ENCODE data around the gene CALB2. TPM values are rescaled to one million over a fixed set of nuclear protein-coding genes. Genes with fewer than 3 reads are reported as not detected.

The CALB2 gene
- total and polyA plus RNA-seq, 2 of the 13 experiments (the other 11 are each of a cell fraction or from before 2014, with no cell fraction given), result 0.37 to 0.40 TPM

GRCh38 chr16:71409011-71409775, 50.7 kb downstream of the CALB2 start:
- Histone ChIP-seq H3K4me1 (ENCODE audit: insufficient read depth, low read length) (peaks cover 11% of the 10 kb centered on the region; the same call in 1 of the 2 replicates), H3K36me3 (replicated peaks in 1 of 2; ENCODE audit: control insufficient read depth in 1 of 2, insufficient read depth in 2 of 2, low read length in 2 of 2) (no peaks in the 10 kb centered on the region), H2AFZ (ENCODE audit: low read length) (no peak overlapping the region), H3K9me3 (ENCODE audit: low read length) (no peaks in the 10 kb centered on the region), H3K9ac (ENCODE audit: insufficient read depth, low read depth, low read length) (no peak overlapping the region), H3K27ac (ENCODE audit: extremely low read length, insufficient read depth, low read length) (no peak overlapping the region), H3K79me2 (ENCODE audit: insufficient read depth, low read length) (no peaks in the 10 kb centered on the region), H4K20me1 (ENCODE audit: insufficient read depth, low read length) (0 out of 2 replicates have a peak, but pooled peaks cover 3% of the 10 kb centered on the region), H3K4me3 (replicated peaks in 1 of 3; ENCODE audit: insufficient read depth in 1 of 3, low read depth in 2 of 3, low read length in 3 of 3) (no peak overlapping the region), H3K27me3 (ENCODE audit: control insufficient read depth in 1 of 2, insufficient read depth in 2 of 2, low read length in 2 of 2) (peaks cover 1 to 77% of the 10 kb centered on the region in 2 experiments; a peak in 4 of 5 replicates), H3K4me2 (ENCODE audit: low read depth, low read length) (no peak overlapping the region)
- ATAC-seq (no peak), DNase-seq (ENCODE audit: low spot score) (no peak), FAIRE-seq (no peak)
- TF ChIP-seq ZNF557 (CRISPR knock-in tag; IDR thresholded peaks at IDR 0.05), result no peak
- TF ChIP-seq JUN (CRISPR knock-in tag; IDR thresholded peaks at IDR 0.05), result no peak
- no peak for TF ChIP-seq HCFC1 (IDR thresholded peaks at IDR 0.05; ENCODE audit: low read depth, low read length)
- TF ChIP-seq ZNF607 (CRISPR knock-in tag; IDR thresholded peaks at IDR 0.05; ENCODE audit: borderline replicate concordance), result no peak
- TF ChIP-seq KDM4B (CRISPR knock-in tag; IDR thresholded peaks at IDR 0.05), result no peak
- TF ChIP-seq ZNF12 (CRISPR knock-in tag; IDR thresholded peaks at IDR 0.05), result no peak
- no peak for TF ChIP-seq SMARCC2 (IDR thresholded peaks at IDR 0.05)
- TF ChIP-seq ZNF891 (CRISPR knock-in tag; IDR thresholded peaks at IDR 0.05), result no peak
- TF ChIP-seq ISL2 (CRISPR knock-in tag; IDR thresholded peaks at IDR 0.05), result no peak
- TF ChIP-seq ZNF878 (CRISPR knock-in tag; IDR thresholded peaks at IDR 0.05), result no peak
- no peak for TF ChIP-seq ZNF644 (CRISPR knock-in tag; IDR thresholded peaks at IDR 0.05; ENCODE audit: low read depth)
- intact Hi-C loops (cut with micrococcal nuclease; ENCODE audit: unreplicated experiment), result no loop called here
- WGBS (ENCODE audit: low lambda C conversion rate), result 5% methylated on average over 16 of the region's 16 CpGs
- BruUV-seq (replicated peaks), result no TSS peak
- POLR2A ChIA-PET, result no interaction called here
- in situ Hi-C loops (cut with HindIII; ENCODE audit: extremely low pct_ligation_motif_present, low pct_unique_long_range_greater_than_20kb), result no loop called here
- CTCF ChIA-PET (ENCODE audit: low intra/inter-chr PET ratio, low total read pairs), result no interaction called here
